ENCODE data around the gene RNF149.

GRCh38 chr2:101303688-101304087 is 4.8 kb downstream of the RNF149 start:
- no peak for TF ChIP-seq CTCF (IDR thresholded peaks at IDR 0.05; ENCODE audit: extremely low read depth in 1 of 2, insufficient read depth in 1 of 2, low read depth in 1 of 2, low read length in 2 of 2)
- TF ChIP-seq POLR2AphosphoS5 (IDR thresholded peaks at IDR 0.05; ENCODE audit: insufficient read depth, low read depth, low read length): no peak
- TF ChIP-seq FOS (IDR thresholded peaks at IDR 0.05; ENCODE audit: borderline replicate concordance, insufficient read depth, low read length): no peak
- TF ChIP-seq POLR2A (IDR thresholded peaks at IDR 0.05; ENCODE audit: low read depth, low read length): no peak
- TF ChIP-seq EZH2 (IDR thresholded peaks at IDR 0.05; ENCODE audit: borderline replicate concordance, low read depth, low read length, severe bottlenecking): no peak
- TF ChIP-seq JUN (IDR thresholded peaks at IDR 0.05; ENCODE audit: borderline replicate concordance, insufficient read depth, insufficient read length, low read depth): no peak
- TF ChIP-seq GATA2 (IDR thresholded peaks at IDR 0.05; ENCODE audit: insufficient read depth, insufficient read length, low read depth, low read length): no peak

Data from endothelial cell of umbilical vein (primary cell).